NCI-H1092 treated with DMSO at 0.1 percent for 48 hours (cell line): Measurements from ENCODE around the gene ELK3.
A peak's percentile ranks its signal among the peaks of the same experiment; 100 is the strongest.

ENCODE experiments used
- DNase-seq: peaks from one replicate; lab custom pipeline; 2025; lab: John Stamatoyannopoulos, UW

Gene ELK3

GRCh38 chr12:96212456-96213375 is 18.5 kb downstream of the ELK3 start:
- DNase-seq: no peak

DNA sequence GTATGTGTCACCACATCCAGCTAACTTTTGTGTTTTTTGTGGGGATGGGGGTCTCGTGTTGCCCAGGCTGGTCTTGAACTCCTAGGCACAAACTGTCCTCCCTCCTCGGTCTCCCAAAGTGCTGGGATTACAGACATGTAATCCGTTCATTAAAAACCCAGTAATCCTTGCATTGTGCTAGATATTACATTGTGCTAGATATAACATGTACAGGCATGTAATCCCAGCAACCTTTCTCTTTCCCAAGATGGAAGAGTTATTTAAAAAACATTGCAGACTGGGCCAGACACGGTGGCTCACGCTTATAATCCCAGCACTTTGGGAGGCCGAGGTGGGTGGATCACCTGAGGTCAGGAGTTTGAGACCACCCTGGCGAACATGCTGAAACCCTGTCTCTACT is 19.7 kb downstream of the ELK3 start:
- DNase-seq: no peak

- no peak for DNase-seq
Observed at GRCh38 chr12:96215919-96216273, 21.7 kb downstream of the ELK3 start.

GRCh38 chr12:96218989-96219678 is 25.0 kb downstream of the ELK3 start:
- DNase-seq: no peak

- DNase-seq: no peak
Observed at GRCh38 chr12:96219700-96220206, 25.6 kb downstream of the ELK3 start.

GRCh38 chr12:96220902-96221301 is 26.7 kb downstream of the ELK3 start:
- no peak for DNase-seq

GRCh38 chr12:96221391-96221790 is 27.2 kb downstream of the ELK3 start:
- DNase-seq: no peak

DNA sequence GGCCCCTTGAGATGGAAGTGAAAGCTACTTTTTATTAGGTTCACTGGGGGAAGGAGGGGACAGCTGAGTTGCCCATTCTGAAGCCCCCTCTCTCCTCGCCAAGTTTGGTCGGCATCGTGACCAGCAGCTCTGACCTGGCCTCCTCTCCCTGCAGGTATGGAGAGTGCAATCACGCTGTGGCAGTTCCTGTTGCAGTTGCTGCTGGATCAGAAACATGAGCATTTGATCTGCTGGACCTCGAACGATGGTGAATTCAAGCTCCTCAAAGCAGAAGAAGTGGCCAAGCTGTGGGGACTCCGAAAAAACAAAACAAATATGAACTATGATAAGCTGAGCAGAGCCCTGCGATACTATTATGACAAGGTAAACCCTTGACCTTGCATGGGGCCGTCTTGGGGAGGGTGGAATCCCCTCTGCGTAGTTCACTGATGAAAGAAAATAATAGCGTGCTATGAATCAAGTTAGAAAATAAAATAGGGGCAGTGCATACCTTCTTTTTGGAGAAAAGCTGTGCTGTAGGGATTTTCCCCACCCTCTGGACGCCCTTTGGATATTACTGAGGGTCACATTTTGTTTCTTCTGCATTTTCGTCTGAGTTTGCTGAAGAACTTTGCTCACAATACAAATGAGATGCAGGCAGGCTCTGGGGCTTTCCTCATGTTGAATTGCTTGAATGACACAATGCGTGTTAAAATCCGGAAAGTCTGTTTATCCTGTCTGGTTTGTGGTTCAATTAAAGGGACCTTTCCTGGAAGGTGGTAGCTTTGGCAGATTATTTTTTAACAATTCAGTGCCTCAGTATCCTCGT is 29.4 kb downstream of the ELK3 start:
- no peak for DNase-seq

- DNase-seq: no peak
Observed at GRCh38 chr12:96224219-96224615, 30.0 kb downstream of the ELK3 start.

DNA sequence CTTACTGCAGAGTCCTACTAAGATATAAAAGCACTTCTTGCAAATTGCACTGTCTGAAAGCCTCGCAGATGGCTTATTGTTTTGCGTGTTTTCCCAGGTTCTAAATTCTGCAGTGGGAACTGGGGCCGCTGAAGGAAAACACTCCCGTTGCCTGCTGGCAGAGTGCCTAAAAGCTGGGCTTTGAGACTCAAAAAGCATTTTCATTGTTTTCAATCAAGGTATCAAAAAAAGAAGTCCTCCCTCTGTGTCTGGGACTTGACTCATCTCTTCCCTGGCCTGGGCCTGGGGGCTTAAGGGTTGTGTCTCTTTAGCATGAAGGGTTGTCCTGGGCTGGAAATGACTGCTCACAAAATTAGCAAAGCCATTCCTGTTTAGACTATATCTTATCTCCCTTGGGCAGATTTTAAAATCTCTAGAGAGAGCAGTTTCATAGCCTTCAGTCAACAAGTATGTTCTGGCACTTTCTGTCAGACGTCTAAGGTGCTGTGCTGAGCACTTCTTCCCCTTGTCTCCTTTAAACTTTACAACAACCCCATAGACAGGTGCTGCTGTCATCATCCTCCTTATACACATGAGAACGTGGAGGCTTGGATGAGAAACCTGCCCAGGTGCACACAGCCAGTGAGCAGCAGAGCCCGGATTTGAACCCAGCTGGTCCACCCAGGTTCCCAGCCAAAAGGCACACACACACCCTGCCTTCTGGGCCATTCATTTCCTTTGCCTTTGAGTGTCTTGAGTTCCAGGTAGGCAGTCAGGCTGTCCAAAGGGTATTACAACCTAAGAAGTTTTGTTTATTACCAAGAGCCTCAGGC is 31.1 kb downstream of the ELK3 start:
- peak; percentile 60 for DNase-seq

- no peak for DNase-seq
Observed at GRCh38 chr12:96225994-96226399, 31.8 kb downstream of the ELK3 start.

DNA sequence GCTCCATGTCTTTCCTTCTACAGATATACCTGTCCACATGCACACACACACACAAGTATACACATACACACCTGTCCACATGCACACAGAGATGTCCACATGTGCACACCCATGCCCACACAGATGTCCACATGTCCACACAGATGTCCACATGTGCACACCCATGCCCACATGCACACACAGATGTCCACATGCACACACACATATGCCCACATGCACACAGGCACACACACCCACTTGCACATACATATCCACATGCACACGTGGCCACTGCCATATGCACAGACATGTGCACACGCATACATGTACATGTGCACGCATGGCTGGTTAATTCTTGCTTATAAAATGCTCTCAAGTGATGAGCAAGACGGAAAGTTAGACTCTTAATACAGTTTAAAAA is 32.2 kb downstream of the ELK3 start:
- DNase-seq: no peak

GRCh38 chr12:96226801-96227348 is 32.7 kb downstream of the ELK3 start:
- no peak for DNase-seq

- no peak for DNase-seq
Observed at GRCh38 chr12:96227365-96228106, 33.4 kb downstream of the ELK3 start.

DNA sequence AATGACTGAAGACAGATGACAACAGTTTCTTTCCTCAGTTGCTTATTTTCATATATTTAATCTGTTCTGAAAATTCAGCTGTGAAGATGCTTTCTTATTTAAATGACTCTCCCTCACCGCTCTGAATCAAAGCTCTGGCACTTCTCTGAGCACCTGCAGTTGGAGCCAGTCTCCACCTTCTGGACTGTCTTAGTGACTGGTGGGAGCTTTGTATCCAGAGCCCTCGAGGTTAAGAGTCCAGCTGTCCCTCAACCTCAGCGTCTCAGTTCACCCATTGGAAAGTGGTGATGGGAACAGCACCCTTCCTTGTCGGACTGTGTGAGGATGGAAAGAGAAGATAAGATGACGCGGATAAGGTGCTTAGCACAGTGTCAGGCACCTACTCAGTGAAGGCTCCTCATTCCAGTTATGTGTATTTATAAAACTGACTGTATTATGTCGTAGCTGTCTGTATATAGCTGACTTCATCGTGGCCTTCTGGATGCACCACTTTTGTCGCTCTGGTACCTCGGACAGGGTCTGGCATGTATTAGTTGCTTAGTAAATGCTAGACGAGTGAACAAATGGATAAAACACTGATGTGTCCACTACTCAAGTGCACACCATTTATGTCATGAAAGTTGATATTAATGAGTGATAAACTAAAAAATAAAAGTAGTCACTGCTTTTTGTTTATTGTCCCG is 34.5 kb downstream of the ELK3 start:
- no peak for DNase-seq

- DNase-seq: no peak
Observed at GRCh38 chr12:96230646-96231045, 36.5 kb downstream of the ELK3 start.

DNA sequence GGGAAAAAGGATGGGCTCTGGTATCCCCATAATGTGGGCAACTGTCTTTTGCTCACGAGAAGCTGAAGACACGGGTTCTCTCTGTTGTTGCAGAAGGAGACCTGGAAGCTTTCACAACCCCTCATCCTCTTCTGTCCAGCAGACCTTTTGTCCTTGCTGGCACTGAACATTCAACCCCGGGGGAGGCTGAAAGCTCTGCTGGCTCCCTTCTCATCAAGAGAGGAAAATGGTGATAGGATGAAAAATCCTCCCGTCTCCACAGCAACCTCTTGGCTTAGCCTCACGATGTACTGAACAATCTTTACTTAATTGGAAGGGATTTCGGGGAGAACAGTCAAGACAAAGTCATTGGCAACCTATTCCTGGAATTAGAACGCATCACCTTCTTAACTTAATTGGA is 39.0 kb downstream of the ELK3 start:
- DNase-seq: no peak

GRCh38 chr12:96233939-96234461 is 39.8 kb downstream of the ELK3 start:
- peak; percentile 86 for DNase-seq

- no peak for DNase-seq
Observed at GRCh38 chr12:96234591-96235483, 40.7 kb downstream of the ELK3 start.
